AG04449 (cell line): ENCODE results near the gene ADGRG7.

Source experiments
- CTCF ChIA-PET: fragments of 350-600 bp; formaldehyde crosslinking; extraction: SDS; loops from one replicate; lab custom pipeline; 2021; ENCODE audit warnings: antibody characterized with exemption; lab: Yijun Ruan, JAX
- POLR2A ChIA-PET: fragments of 400-600, 350-600 bp; formaldehyde crosslinking; extraction: SDS; loops from one replicate; lab custom pipeline; 2020; ENCODE audit warnings: antibody characterized with exemption, inconsistent platforms; lab: Yijun Ruan, JAX
- DNase-seq: peaks from one replicate; pipeline ENCODE4 v3.0.0-alpha.2; 2010; ENCODE audit warnings: low read depth, low spot score
- H3K4me3 ChIP-seq: 2 replicates; pipeline ENCODE4 v1.5.1; 2011; ENCODE audit warnings: low read depth, mild to moderate bottlenecking, control low read depth, low read length
- CTCF ChIP-seq: IDR thresholded peaks from one replicate; pipeline ENCODE4 v1.5.1; 2011; ENCODE audit warnings: mild to moderate bottlenecking, moderate library complexity, low read length, control low read depth, inconsistent platforms; ENCODE audit not compliant: insufficient read depth; ENCODE audit errors: missing control alignments

ADGRG7 gene

GRCh38 chr3:100708644-100708988 lies 99.2 kb downstream of the ADGRG7 start:
- POLR2A ChIA-PET, result interaction anchor here (0.6 to 0.7 kb wide), 2 partner anchors 223 to 1215 kb away, joined by 3 read pairs; no protein-coding TSS in a partner anchor
- TF ChIP-seq CTCF, result no peak
- DNase-seq, result no peak
- CTCF ChIA-PET, result interaction anchor here (1.1 to 2.2 kb wide), 2 partner anchors 10 to 105 kb away, joined by 3 to 6 read pairs; no protein-coding TSS in a partner anchor
- peak overlapping the region; percentile 94 for H3K4me3 ChIP-seq

GRCh38 chr3:100708989-100709841 lies 99.8 kb downstream of the ADGRG7 start, which contains the start of gene TFG:
TFG (plus strand) TSS chr3:100709494; CDS start chr3:100713686, 4,192 bp downstream.
- ChIA-PET POLR2A (interaction anchor here (0.6 to 0.7 kb wide), 2 partner anchors 224 to 1214 kb away, joined by 3 read pairs; no protein-coding TSS in a partner anchor), CTCF (interaction anchor here (1.1 to 2.9 kb wide), 6 partner anchors 10 to 487 kb away, joined by 3 to 14 read pairs (median 5); no protein-coding TSS in a partner anchor)
- H3K4me3 ChIP-seq, result peak within 1 kb of the TSS; percentile 94
- DNase-seq, result peak; percentile 95
- TF ChIP-seq CTCF, result no peak

GRCh38 chr3:100709842-100710260 lies 100.5 kb downstream of the ADGRG7 start:
- H3K4me3 ChIP-seq, result peak overlapping the region; percentile 94
- TF ChIP-seq CTCF, result no peak
- ChIA-PET CTCF (interaction anchor here (0.7 to 2.9 kb wide), 9 partner anchors 9 to 487 kb away, joined by 3 to 14 read pairs (median 5); no protein-coding TSS in a partner anchor), POLR2A (no interaction called here)
- no peak for DNase-seq

- CTCF ChIA-PET, result interaction anchor here (0.7 to 2.9 kb wide), 12 partner anchors 8 to 486 kb away, joined by 3 to 14 read pairs (median 4); no protein-coding TSS in a partner anchor
These were observed 101.0 kb downstream of the ADGRG7 start for GRCh38 chr3:100710261-100710968.

GRCh38 chr3:100715176-100715575 lies 105.8 kb downstream of the ADGRG7 start:
- DNase-seq, result no peak
- H3K4me3 ChIP-seq, result no peak overlapping the region
- CTCF ChIA-PET, result interaction anchor here (0.8 to 3.6 kb wide), 2 partner anchors 82 to 252 kb away, joined by 3 to 16 read pairs; no protein-coding TSS in a partner anchor
- POLR2A ChIA-PET, result interaction anchor here (0.7 kb wide), 1 partner anchor 528 kb away, joined by 3 read pairs; no protein-coding TSS in a partner anchor
- TF ChIP-seq CTCF, result no peak

More at GRCh38 chr3:100710261-100710968, 101.0 kb downstream of the ADGRG7 start:
- peak; percentile 50 for TF ChIP-seq CTCF
- peak overlapping the region; percentile 94 for H3K4me3 ChIP-seq
- peak; percentile 34 for DNase-seq
- POLR2A ChIA-PET, result interaction anchor here (1.3 kb wide), 1 partner anchor 16 kb away, joined by 4 read pairs; no protein-coding TSS in a partner anchor
